Vagina (tissue), 2 donors: ENCODE results near the gene NR3C2.

Source experiments
- POLR2A ChIP-seq, 2 donors: fragments of 450-650 bp; IDR thresholded peaks; one replicate each; pipeline ENCODE4 v1.6.1; 2017; ENCODE audit warnings: antibody characterized with exemption in 2 of 2, mild to moderate bottlenecking in 2 of 2, moderate library complexity in 2 of 2
- TF ChIP-seq, protein P1 (sequence below), 3 experiments: fragments of 450-650 bp in 2 of 3; fragments of 200-600 bp in 1 of 3; sonication (generic) in 1 of 3; IDR thresholded peaks; one replicate each; pipeline ENCODE4 v1.5.1; 2017 to 2019; ENCODE audit warnings: antibody characterized with exemption in 3 of 3, mild to moderate bottlenecking in 2 of 3, moderate library complexity in 2 of 3

DNA sequence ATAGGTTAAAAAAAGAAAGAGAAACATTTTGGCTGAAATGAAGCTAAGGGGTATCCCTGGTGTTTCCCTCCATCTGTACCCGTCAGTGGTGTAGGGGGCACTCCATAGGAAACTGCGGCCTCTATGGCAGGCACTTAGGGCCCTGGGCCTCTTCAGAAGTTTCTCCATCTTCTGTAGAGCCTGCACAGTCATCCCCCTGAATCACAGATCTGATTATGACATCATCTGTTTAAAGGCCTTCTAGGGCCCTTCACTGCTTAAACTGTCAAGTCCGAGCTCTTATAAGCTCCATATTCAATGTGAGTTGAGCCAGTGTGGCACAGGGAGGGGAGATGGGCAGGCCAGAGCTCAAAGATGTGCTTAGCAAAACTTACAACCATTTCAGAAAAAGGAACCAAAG lies 241.3 kb downstream of the NR3C2 start:
- TF ChIP-seq, protein P1, sequence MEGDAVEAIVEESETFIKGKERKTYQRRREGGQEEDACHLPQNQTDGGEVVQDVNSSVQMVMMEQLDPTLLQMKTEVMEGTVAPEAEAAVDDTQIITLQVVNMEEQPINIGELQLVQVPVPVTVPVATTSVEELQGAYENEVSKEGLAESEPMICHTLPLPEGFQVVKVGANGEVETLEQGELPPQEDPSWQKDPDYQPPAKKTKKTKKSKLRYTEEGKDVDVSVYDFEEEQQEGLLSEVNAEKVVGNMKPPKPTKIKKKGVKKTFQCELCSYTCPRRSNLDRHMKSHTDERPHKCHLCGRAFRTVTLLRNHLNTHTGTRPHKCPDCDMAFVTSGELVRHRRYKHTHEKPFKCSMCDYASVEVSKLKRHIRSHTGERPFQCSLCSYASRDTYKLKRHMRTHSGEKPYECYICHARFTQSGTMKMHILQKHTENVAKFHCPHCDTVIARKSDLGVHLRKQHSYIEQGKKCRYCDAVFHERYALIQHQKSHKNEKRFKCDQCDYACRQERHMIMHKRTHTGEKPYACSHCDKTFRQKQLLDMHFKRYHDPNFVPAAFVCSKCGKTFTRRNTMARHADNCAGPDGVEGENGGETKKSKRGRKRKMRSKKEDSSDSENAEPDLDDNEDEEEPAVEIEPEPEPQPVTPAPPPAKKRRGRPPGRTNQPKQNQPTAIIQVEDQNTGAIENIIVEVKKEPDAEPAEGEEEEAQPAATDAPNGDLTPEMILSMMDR (IDR thresholded peaks at IDR 0.05), result no peak
- no peak for TF ChIP-seq POLR2A (IDR thresholded peaks at IDR 0.05)
